Inflammatory macrophage treated with lipopolysaccharide for 4 hours (primary cell): ENCODE results near the gene SRCIN1.

Experiments used
- DNase-seq: peaks from one replicate; pipeline ENCODE4 v3.0.0-alpha.2; 2020

The SRCIN1 gene

DNA sequence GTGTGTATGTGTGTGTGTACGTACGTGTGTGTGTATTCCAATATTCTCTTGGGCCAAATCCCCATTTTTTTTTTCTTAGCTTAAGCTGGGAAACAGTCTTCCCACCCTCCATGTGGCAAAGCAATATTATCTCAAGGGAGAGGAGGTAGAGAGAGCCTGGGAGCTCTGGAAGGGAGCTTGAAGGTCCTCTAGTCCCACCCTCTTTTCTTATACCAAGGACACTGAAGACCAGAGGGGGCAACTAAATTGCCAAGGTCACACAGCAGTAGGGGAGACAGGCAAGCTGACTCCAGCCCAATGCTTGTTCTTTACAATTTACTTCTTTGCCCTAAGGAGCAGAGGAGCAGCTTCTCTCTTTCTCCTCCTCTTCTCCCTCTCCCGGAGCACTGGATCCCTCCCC lies 6.8 kb downstream of the SRCIN1 start:
- no peak for DNase-seq

DNA sequence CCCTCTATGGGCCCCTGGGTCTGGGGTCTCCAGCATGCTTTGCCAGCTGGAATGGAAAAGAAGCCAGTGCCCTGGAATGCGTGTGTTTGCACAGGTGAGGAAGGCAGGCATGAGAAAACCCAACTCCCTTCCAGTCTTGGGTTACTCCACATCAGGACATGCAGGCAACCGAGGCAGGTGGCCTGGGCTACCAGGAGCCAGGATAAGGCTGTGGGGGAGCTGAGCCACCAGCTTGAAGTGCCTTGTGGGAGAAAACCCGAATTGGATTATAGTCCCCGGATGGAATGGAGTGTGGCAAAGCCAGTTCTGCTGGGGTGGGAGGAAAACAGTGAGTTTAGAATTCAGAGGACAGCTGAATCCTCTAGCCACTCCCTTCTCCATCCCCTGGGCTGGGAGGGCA lies 7.2 kb downstream of the SRCIN1 start:
- no peak for DNase-seq

DNA sequence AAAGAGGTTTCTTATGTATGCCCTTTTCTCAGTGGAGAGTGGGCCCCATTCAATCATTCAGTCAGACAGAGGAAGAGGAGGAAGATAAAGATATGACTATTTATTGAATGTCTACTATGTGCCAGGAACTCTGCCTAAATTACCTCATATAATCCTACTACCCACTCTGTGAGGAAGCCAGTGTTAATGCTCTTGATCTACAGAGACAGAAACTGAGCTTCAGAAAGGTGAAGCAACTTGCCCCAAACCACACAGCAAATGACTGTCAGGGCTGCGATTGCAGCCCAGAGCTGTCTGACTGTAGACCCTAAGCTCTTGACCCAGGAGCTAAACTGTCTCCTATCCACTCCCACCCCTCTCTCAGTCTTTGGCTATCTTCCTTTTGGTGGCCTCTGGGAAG lies 8.4 kb downstream of the SRCIN1 start:
- DNase-seq: peak; percentile 73

DNA sequence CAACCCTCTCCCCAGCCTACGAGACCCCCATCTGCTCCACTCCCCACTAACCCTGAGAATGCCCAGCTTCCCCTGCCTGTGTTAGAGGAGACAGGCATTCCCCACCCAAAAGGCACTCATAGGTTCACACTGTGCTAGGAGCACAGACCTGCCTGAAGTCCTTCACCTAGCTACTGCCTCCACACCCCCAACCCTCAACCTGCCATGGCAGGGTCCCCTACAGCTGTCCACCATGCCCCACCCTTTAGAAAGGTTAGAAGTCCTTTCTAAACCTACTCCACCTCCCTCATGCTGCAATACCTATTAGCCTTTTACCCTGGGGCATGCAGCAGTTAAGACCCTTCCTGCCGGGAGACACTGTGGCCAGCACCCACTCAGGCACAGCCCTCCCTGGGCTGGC lies 9.1 kb downstream of the SRCIN1 start:
- no peak for DNase-seq

DNA sequence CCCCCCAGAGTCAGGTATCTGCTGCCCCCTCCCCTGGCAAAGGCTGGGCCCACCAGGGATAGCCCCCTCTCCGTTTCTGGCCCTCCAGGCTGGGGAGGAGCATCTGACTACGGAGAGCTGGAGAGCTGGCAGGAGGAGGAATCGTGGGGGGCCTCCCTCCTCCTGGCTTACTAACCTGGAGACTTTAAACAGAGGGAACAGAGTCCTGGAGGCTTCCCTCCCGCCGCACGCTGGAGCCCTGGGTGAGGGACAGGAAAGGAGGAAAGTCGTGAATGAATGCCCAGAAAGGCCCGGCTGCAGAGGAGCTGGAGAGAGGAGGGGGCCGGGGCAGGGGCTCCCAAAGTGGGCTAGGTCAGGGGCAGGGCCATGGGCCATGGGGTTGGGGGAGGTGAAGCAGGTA lies 9.9 kb downstream of the SRCIN1 start:
- no peak for DNase-seq

DNA sequence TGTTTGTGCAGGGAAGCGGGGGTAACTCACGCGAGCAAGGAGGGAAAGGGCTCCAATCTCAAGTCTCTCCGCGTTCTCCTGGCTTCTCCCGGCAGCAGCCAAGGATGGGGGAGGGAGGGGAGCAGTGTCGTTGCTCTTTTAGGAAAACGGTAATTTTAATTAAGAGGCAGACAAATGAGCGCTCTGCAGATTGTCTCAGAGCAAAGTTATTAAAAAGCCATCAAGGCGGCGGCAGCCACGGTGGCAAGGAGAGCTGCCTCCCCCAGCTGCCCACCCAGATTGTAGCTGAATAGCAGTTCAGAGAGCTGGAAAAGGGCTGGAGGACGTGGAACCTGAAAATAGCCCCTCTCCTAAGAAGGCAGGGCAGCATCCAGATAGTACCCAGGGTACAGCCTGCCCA lies 11.6 kb downstream of the SRCIN1 start:
- DNase-seq: no peak

DNA sequence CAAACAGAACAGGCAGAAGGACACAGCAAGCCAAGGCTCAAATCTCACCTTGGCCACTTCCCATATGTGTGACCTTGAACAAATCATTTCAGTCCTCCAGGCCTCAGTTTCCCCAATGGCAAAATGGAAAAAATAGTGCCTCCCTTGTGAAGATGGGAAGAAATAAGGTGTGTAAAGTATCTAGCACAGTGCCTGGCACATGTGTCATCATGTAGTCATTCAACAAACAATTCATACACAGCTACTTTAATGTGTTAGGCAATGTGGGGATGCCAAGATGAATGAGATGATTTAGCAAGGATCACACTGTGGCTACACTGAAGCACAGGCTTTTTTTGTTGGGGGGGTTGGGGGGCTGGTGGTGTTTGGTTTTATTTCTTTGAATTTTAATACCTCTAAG lies 13.3 kb downstream of the SRCIN1 start:
- no peak for DNase-seq

DNA sequence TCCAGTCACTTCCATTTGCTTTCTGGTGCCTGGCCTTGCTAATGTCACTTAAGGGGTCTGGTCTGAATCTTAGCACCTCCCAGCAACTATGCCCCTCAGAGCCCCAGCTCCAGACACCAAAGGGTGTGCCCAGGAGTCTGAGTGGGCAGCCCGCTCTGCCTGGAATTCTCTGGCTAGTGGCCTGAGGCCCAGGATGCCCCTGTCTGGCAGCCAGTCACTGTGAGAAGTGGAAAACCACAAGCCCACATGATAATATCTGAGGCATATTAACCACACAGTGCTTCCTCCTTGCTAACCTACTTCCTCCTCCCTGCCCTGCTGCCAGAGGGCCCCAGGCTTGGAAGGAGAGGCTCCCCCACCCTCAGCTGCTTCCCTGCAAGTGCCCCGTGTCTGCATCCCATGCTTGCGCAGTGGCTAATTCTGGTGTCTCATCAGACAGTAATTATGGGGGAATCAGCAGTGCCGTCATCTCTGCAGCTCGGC lies 14.0 kb downstream of the SRCIN1 start:
- peak; percentile 85 for DNase-seq

DNA sequence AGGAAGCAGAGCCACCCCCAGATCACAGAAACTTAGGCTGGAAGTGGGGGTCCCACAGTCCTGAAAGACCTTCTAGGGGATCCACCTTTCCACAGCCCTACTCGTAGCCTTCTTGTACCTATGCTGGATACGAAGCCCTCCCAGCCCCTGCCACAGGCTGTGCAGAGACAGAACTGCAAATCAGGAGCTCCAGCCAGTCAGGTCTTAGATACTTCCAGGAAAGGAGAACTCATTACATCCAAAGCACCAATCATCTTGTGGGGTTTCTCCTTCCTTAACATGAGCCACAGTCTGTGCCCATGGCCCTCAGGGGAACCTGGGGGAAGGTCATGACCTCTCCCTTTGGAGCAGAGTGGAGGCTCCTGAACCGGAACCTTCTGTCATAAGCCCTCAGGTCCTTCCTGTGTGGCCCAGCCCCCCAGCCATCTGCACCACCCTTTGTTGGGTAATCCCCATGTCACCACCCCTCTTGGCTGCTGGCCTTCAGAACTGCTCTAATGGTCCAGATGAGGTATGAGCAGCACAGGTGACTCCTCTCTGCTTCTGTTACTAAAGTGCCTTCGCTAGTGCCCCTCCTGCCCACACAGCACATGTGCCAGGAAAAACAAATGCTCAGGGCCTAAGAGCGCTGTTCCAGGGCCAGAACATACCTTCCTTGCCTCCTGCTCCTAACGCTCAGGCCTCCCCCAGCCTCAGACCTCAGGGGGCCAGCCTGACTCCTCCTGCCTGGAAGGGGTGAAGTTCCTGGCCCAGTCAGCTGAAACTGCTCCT lies 14.6 kb downstream of the SRCIN1 start:
- peak; percentile 37 for DNase-seq

DNA sequence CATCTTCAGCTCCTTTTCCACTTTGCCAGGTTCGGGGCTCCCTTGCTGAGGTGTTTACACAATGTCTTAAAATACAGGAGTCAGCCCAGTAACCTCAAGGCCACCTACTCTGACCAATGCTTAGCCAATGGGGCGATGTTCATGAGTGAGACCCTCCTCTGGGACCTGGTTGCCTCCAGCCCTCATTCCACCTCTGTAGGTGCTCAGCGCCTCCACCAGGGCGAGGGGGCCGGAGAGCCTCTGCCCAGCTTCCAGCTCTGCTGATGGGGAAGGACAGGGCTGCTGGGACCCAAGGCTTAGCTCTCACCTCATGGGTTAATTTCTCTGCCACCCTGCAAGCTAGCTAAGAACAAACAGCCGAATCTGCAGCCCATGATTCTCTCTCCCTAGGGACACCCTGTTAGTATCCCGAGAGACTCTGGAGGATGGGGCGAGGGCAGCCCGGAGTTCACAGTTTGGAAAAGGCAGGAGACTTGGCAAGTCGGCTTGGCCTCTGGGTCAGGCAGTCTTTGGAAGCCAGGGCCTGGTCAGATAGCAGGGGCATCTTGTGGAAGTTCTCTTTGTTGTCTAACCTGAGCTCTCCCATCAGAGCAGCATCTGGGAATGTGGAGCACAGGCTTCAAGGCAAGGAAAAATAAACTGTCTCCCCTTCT lies 16.2 kb downstream of the SRCIN1 start:
- no peak for DNase-seq

DNA sequence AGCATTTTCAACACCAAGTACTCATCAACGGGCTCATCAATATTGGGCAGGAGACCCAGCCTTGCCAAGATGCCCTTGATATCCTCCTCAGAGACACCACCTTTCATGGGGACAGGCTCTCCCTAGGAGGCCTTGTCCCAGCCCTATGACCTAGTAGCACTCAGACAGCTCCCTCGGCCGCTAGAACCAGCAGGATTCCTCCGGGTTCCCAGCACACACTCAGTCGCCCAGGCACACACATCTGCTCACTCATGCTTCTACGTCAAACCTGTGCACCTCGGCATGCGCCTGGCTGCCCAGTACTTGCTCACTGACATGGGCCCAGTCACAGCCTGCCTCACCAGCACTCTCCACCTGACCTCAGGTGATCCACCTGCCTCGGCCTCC lies 17.0 kb downstream of the SRCIN1 start:
- DNase-seq: no peak

DNA sequence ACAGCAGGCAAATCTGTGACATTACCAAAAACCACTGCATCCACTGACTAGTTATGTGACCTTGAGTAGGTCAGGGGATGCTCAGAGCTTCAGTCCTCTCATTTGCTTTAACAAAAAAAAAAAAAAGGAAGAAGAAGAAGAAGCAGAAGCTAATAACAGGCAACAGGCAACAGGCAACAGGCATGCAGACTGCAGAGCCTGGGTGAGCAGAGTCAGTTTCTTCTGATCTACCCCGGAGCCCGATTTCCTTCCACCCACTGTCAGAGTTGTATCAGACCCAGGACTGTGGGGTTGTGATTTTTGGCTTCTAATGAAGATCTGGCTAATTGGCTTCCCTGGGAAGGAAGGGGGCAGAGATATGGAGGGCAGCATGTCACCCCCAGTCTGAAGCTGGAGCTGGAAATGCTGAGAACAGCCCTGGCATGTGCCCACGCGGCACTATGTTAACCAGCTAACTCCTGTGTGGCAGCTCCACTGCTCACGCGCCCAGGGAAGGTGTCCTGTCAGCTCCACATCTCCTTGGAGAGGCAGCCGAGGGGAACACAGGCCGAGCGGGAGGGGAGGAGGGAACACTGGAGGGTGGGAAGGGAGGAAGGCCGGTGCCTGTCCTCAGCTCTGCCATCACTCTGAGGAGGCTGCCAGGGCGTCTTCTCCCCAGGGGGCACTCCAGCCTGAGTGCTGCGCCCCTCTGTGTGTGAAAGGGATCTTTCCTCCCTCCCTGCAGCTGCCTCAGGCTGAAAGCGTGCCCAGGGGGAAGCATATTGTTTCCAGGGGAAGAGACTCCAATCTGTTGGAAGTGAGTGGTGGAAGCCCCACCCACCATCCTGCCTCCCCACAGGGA lies 17.6 kb downstream of the SRCIN1 start:
- peak; percentile 37 for DNase-seq

DNA sequence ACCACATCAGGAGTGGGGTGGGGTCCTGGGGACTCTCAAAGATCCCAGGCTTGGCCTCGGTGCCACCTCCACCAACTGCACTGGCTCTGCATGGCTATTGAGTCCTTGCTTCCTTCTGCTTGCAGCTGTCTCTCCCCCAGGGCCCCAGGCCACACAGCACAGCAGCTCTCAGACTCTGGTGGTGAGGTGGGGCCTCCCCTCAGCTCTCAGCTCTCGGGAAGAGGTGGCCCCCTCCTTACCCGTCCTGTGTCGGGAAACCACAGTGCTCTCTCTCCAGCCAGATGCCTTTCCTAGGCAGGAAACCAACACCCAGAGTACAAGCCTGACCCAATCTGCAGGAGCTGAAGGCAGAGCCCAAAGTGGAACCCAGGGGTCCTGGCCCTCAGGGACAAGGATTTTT lies 18.5 kb downstream of the SRCIN1 start:
- no peak for DNase-seq

DNA sequence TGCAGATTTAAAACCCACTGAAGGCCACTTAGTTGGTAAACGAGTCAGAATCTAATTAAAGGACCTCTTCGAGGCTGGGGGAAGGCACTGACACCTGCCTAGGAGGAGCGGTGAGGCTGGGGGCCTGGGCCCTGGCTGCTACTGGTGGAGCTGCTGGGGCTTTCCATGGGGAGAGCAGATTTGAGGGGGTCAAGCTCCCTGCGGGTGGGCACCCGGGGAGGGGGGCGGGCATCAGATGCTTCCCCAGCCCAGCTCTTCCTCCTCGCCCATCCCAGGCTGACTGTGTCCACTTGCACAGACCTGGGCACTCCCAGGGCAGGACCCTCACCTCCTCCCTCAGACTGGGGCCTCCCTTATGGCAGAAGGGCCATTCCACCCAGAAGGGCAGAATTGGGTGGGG lies 19.0 kb downstream of the SRCIN1 start:
- no peak for DNase-seq

DNA sequence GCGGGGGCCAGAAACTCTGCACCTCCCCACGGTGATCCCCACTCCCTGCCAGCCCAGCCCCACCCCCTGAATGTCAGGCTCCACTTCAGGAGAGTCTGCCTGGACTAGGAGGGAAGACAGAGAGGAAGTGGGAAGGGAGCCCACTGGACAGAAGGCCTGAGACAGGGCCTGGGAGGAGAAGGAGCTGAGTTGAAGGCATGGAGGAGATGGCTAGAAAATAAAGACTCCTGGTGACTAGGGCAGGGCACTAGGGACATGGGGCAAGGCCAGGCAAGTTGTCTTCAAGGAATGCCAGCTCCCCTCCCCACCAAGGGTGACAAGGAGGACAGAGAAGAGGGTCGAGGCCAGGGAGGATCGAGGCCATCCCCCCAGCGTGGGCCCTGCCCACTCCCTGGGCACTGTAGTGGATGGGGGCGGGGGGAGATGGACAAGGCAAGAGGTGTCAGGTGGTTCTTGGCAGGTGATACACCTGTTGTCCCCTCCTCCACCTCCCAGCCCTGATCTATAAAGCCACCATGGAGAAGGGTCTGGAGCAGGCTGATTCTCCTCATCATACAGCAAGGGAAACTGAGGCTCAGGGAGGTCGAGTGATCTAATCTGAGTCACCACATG lies 19.7 kb downstream of the SRCIN1 start:
- no peak for DNase-seq

DNA sequence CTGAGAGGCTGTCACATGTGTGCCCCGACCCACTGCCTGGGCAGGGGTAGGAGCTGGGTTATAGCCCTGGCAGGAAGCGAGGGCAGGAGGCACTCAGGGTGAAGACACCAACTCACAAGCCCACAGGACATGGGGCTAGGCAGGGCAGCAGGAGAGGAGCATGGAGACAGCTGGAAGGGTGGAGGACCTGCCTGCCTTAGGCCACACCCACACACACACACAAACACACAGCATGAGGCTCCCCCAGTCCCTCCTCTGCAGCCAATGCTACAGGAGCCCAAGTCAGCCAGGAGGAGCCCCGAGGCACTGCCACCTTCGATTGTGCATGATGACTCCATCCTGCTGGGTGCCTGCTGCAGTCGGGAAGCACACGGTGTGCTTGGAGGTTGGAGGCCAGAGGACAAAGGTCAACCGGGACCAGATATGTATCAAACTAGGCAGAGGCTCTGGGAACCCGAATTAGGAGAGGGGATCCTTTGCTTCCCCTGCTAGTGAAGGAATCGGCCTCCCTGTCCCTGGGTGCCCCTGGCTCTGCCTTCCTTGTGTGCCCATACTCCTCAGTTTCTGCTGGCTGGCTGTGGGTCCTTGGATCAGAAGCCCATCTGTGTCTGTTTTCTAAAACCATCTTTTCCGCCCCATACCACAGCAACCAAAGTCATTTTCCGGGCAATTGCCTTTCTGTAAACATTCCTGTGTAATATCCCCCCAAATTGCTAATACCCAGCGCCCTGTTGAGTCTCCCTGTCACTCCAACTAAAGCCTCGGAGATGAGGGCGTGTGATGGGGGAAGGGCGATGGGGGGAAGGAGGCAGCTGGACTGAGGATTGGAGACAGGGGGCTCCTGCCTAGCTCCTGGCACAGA lies 20.5 kb downstream of the SRCIN1 start:
- no peak for DNase-seq

DNA sequence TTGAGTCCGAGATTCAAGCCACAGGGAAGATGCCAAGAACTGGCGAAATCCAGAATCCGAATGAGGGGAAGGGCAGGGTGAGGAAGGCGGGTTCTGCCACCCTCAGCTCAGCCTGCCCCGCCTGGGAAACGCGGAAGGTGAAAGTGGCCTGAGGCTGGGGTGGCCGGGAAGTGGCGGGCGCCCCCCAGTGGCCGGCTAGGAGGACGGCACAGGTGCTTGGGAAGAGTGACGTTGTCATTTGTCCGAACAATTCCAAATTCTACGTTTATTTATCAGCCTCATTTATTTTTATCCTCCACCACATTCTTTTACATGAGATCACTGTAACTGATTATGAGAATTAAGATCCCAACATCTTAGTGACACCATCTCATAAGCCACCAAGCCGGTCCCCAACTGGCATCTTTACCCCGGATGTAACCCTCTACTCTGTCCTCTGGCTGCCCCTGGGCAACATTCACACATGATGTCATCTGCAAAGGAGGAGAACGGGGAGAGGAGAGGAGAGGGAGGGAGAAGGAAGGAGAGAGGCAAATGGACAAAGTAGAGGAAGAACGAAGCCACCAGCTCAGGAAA lies 21.3 kb downstream of the SRCIN1 start:
- peak; percentile 67 for DNase-seq

DNA sequence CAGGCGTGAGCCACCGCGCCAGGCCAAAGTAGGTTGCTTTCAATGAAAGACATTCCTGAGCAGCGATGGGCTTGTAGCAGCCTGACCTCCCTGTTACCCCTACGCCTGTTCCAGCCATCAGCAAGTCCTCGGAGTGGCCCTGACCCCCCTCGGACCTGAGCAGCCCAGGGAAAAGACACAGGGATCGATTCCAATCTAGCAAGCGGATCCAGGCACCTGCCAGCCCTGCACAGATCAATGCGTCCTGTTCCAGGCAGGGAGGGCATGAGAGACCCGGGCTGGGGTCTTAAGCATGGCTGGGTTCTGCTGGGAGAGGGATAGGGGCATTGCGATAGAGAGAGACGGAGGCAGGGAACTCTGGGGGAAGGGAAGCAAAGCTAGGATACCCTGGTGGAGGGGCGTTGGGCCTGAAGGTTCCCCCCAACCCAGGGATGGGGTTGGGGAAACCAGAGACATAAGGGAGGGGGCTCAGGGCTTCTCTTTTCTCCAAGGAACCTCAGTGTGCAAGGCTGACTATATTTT lies 21.9 kb downstream of the SRCIN1 start:
- DNase-seq: no peak

DNA sequence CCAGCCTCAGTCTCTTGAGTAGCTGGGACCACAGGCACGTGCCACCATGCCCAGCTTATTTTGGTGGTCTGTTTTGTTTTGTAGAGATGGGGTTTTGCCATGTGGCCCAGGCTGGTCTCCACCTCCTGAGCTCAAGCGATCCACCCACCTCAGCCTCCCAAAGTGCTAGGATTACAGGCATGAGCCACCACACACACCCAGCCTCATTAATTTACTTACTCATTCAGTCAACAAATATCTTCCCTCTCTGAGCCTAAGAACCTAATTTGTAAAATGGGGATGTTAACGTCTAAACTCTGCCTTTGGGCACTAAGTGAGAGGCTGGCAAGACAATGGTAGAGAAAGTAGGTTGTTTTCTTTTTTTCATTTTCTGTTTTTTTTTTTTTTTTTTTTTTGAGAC lies 22.6 kb downstream of the SRCIN1 start:
- no peak for DNase-seq

DNA sequence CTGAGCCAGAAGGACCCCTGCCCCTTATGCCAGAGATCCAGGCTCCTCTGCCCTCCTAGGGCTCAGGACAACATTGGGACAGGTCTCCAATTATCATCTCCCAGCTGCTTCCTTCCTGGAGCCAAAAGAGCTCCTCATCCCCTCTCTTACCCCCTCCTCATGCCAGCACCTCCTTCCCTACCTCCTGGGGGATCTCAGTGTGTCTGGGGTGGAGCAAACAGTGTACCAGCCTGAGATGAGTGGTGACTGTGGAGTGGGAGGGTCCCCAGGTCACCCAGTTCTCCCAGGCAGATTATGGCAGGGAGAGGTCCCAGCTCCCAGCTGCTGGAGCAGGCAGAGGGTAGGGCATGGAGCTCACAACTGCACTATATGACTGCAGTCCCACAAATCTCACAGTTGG lies 23.7 kb downstream of the SRCIN1 start:
- DNase-seq: no peak

DNA sequence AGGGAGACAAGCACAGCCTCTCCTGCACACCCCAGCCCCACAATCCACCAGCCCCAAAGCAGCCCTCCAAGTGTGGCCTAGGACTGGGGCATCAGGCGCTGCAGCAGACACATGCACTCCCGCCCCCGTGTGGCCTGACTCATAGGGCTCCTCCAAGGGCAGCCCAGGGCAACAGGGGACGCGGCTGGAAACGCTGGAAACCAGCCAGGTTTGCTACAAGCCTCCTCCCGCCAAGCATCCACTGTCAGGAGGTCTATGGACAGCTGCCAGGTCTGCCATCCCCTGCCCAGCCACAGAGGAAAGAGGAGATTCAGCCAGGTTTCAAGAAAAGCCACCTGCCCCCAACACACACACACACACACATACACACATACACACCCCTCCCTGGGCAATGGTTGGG lies 25.8 kb downstream of the SRCIN1 start:
- peak; percentile 66 for DNase-seq

DNA sequence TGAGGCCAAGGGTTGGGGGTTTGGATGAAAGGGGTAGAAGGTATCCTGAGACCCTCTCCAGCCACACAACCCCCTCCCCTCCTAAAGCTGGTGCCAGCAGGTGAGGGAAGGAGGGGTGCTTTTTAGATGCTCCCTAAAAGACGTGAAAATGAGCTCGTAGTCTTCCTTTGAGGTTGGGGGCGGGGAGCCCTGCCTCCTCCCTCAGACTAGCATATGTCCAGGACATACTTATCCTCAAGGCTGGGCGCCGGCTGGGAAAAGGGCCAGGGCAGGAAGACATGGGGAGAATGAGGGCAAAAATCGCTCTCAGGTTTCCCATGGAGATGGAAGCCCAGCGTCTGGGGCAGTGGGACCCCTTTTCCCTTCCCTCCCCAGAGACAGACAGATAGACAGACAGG lies 26.7 kb downstream of the SRCIN1 start:
- DNase-seq: no peak
